PFSK-1 (cell line): ENCODE measurements around the gene IL1R1.

Experiments used
- POLR2AphosphoS5 ChIP-seq: IDR thresholded peaks from 2 replicates; pipeline ENCODE4 v1.6.1; 2012; ENCODE audit warnings: low read depth, mild to moderate bottlenecking, control low read depth, low read length, moderate library complexity
- TAF1 ChIP-seq: IDR thresholded peaks from 2 replicates; pipeline ENCODE4 v1.6.1; 2012; ENCODE audit warnings: low read length, control low read depth, borderline replicate concordance; ENCODE audit not compliant: insufficient read depth
- TF ChIP-seq, protein P1 (sequence below), 2 experiments: IDR thresholded peaks; 2 replicates each; pipeline versions ENCODE4 v1.6.1 to v1.8.0; 2011 to 2012; ENCODE audit warnings: low read depth in 2 of 2, low read length in 2 of 2, control low read depth in 1 of 2, inconsistent platforms in 1 of 2, mild to moderate bottlenecking in 1 of 2, moderate library complexity in 1 of 2; ENCODE audit not compliant: insufficient read depth in 1 of 2

DNA sequence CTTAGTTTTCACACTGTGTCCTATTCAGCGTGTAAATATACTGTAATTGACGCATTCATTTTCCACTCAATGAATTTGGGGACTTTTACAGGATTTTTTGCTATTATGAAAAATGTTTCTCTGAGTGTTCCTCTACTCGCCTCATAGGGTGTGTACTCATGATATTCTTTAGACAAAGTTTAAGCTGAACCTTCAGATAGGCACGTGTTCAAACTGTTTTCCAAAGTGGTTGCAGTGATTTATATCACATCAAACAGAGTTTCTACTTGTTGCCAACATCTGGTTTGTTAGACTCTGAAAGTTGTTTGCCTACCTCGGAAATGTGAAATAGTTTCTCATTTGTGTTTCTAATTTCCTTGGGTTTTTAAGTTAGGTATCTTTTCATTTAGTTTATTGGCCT is 46.4 kb upstream of the IL1R1 start:
- TF ChIP-seq POLR2AphosphoS5 = no peak
- TF ChIP-seq, protein P1, sequence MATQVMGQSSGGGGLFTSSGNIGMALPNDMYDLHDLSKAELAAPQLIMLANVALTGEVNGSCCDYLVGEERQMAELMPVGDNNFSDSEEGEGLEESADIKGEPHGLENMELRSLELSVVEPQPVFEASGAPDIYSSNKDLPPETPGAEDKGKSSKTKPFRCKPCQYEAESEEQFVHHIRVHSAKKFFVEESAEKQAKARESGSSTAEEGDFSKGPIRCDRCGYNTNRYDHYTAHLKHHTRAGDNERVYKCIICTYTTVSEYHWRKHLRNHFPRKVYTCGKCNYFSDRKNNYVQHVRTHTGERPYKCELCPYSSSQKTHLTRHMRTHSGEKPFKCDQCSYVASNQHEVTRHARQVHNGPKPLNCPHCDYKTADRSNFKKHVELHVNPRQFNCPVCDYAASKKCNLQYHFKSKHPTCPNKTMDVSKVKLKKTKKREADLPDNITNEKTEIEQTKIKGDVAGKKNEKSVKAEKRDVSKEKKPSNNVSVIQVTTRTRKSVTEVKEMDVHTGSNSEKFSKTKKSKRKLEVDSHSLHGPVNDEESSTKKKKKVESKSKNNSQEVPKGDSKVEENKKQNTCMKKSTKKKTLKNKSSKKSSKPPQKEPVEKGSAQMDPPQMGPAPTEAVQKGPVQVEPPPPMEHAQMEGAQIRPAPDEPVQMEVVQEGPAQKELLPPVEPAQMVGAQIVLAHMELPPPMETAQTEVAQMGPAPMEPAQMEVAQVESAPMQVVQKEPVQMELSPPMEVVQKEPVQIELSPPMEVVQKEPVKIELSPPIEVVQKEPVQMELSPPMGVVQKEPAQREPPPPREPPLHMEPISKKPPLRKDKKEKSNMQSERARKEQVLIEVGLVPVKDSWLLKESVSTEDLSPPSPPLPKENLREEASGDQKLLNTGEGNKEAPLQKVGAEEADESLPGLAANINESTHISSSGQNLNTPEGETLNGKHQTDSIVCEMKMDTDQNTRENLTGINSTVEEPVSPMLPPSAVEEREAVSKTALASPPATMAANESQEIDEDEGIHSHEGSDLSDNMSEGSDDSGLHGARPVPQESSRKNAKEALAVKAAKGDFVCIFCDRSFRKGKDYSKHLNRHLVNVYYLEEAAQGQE (IDR thresholded peaks at IDR 0.05; ENCODE audit: insufficient read depth in 1 of 2, low read depth in 2 of 2, low read length in 2 of 2) = no peak
- TF ChIP-seq TAF1 = no peak
